GM18520 (cell line): ENCODE results near the gene MED12L.
A peak's percentile ranks its signal among the peaks of the same experiment; 100 is the strongest.
"Not testable (repeated sequence)": the region's sequence is repeated elsewhere in the genome, so short reads cannot be mapped to it uniquely, and the experiment has no call there.

Experiments used
- ATAC-seq: cut with Tn5 transposase; IDR thresholded peaks from one replicate; pipeline ENCODE4 v1.9.1; 2021; ENCODE audit not compliant: unreplicated experiment

MED12L gene

DNA sequence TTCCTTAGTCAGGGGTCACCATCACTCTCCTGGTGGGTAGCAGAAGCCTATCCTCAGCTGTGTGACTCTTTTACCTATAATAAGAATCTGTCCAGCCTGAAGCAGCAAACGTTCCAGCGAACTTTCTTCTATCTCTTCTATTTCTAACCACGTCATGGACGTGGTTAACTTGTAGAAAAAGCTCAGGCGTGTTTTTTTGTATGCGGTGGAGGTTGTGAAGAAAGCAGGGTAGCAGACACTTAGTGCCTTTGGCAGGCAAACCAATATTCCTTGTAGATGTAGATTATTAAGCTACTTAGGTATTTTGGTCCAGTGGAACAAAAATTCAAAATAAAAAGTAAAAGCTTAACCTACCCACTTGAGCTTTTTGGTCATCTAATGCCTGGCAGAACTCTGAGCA is 149.4 kb downstream of the MED12L start:
- no peak for ATAC-seq

DNA sequence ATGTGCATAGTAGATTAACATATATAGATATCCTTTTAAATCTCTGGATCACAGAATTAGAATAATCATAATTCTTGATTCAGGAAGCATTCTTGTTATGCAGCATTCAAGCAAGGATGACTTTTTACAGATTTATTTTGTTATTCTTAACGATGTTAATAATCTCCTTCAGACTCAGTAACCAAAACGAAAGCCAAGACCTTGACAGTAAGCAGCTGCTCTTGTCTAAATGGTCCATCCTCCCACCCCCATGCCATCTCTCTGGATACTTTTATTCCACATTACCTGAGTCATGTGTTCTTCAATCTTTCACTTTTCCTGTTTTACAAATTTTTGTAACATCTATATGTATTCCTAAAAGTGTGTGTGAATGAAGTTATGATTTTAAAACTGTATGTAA is 150.9 kb downstream of the MED12L start:
- ATAC-seq = no peak

DNA sequence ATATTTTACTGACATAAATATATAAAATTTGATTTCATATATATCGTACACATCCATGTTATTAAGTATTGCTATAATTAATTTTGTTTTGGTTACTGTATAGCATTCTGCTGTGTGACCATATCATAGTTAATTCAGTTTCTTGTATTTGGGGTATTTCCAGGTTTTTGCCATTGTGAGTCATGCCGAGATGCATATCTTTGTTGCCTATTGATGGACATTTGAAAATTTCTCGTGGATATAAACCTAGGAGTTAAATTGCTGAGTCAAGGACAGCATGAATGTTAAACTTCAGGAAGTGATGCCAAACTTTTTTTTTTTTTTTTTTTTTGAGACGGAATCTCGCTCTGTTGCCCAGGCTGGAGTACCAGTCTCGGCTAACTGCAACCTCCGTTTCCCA is 151.3 kb downstream of the MED12L start:
- ATAC-seq = no peak

DNA sequence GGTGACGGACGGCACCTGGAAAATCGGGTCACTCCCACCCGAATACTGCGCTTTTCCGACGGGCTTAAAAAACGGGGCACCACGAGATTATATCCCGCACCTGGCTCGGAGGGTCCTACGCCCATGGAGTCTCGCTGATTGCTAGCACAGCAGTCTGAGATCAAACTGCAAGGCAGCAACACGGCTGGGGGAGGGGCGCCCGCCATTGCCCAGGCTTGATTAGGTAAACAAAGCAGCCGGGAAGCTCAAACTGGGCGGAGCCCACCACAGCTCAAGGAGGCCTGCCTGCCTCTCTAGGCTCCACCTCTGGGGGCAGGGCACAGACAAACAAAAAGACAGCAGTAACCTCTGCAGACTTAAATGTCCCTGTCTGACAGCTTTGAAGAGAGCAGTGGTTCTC is 156.5 kb downstream of the MED12L start:
- ATAC-seq = not testable (repeated sequence)

DNA sequence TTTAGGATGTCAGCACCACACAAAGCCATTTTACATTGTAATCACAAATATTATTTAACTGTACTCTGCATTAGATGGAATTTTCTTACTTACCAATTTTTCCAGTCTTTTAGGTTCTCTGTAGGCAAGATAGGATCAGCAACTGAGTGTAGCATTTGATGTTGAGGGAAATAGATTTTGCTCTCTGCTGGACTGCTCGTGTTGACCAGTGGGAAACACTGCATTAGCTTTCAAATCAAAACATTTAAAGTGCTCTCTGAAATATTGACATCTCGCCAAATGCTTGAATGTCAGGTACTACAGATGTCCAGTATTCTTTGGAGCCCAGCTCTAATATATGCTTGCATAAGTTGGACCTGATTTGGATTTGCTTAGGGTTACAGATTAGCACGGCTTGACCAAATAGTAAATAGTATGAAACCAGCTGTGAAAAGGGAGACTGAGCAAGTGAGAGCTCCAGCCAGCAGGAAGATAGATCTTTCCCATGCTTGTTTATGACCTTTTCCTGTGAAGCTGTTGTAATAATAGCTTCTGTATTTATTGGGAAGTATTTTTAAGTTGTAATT is 163.4 kb downstream of the MED12L start:
- no peak for ATAC-seq

DNA sequence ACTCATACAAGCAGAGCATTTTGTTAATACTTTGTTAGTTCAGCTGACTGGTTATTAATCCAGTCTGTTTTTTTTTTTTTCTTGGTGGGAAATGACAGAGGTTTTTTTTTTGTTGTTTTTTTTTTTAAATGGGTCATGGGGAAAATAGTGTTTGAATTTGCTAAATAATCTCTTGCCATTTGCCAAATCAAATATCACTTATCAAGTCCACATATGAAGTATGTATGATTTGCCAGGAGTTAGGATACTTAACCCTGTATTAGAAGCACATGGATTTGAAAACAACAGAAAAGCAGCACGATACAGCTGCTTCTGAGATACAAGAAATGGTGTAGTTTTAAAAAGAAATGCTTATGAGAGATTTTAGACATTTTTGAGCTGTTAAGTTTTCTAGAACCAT is 171.3 kb downstream of the MED12L start:
- no peak for ATAC-seq

DNA sequence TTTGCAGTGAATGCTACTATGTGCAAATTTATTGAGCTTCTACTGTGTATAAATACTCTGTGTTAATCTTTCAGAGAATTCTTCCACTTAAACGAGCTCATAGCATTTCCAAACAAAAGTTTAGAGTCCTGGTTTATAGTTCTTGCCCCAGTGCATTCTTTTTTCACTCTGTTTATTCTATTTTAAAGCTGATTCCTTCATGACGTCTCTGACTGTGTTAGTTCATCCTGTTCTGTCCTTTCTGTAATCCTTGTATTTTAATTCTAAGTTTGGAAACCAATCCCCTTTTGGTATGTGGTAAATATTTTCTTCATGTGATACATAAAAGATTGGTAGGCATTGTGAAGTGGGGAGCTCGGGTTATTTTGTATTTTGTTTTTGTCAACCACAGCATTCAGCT is 174.2 kb downstream of the MED12L start:
- ATAC-seq = no peak

DNA sequence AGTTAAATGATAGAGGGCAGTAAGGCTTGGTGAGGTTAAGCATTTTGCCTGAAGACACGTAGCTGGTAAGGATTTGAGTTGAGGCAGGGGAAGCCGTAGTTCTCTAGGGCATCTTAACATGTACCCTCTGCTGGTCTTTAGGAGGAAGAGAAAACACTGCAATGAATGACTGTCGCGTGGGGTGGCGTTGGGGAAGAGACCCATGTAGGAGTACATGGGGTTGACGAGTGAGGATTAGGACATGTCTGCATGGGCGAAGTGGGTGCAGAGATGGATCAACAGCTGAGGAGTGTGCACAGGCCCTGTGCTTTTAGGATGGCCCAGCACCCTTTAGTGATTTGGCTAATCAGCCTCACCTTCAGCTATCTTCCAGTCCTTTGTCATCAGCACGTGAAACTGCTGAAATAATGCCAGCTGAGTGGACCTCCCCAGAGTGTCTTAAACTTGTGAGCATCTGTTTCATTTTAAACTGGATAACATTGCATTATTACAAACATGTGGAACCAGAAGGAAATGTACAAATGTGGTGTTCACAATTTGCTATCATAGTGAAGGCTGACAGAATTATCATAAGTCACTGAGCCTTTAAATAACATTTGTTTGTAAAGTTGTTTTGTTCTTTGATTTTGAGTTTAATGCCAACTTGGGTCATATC is 177.5 kb downstream of the MED12L start:
- ATAC-seq = no peak

DNA sequence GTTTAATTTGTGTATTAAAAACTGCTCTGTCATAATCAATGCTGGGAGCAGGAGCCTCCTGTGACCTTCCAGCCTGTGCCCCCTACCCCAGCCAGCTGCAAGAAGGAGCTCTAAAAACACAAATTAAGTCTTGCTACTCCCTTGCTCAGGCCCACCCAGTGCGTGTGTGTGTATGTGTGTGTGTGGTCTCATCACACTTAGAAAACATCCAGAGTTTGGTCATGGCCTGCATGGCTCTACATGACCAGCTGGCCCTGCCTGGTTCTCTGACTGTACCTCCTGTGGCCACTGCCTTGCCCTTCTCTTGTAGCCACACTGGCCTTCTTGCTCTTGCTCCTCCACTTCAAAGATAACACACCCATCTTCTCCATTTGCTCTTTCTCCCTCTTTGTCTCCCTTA is 179.1 kb downstream of the MED12L start:
- no peak for ATAC-seq

DNA sequence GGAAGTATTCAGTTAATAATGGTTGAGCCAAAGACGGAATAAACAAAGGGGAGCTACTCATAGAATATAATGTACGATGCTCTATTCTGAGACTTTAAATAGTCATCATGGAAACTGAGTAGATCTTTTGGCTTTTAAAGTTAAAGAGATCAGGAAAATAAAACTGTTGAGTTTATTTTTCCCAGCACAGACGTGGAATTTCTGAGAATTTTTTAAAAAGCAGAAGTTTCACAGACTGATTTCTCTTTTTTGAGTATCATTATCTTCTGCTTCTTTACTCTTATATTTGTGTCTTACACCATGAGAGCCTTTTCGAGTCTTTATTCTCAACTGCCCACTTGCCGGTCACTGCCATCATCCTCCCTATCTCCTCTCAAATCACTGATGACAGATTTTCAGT is 179.7 kb downstream of the MED12L start:
- no peak for ATAC-seq

DNA sequence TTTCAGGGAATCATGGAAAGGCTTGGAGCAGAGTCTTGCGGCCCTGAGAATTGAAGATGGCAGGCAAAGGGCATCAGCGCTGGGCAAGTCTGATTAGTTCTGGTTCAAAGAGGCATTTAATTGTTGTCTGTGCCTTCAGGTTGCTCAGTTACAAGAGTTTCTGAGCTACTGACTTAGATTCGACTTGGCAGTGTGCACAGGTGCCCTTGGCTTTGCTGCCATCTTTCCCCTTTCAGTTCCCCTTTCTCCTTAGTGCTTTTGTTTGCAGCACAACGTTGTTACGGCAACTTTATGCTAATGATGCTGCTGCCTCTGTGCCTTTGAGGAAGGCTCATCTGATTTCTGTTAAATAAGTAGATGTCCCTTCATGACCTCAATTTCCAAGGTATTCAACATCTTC is 180.4 kb downstream of the MED12L start:
- ATAC-seq = peak; percentile 97

DNA sequence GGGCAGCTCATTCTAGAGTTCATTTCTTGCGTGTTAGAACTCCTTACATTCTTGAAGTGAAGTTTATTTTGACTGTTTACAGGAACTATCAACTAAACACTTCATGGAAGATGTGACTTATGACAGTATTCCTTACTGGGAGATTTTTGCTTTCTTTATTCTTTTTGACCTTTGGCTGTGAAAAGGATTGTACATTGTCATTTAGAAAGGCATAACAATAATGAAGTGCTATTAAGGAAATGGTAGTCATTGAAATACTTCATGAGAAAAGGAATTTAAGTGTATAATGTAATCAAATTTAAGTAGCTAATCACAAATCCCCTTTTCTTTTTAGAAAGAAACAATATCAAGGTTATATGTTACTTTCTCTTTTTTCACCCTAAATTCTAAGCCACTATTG is 181.6 kb downstream of the MED12L start:
- no peak for ATAC-seq

DNA sequence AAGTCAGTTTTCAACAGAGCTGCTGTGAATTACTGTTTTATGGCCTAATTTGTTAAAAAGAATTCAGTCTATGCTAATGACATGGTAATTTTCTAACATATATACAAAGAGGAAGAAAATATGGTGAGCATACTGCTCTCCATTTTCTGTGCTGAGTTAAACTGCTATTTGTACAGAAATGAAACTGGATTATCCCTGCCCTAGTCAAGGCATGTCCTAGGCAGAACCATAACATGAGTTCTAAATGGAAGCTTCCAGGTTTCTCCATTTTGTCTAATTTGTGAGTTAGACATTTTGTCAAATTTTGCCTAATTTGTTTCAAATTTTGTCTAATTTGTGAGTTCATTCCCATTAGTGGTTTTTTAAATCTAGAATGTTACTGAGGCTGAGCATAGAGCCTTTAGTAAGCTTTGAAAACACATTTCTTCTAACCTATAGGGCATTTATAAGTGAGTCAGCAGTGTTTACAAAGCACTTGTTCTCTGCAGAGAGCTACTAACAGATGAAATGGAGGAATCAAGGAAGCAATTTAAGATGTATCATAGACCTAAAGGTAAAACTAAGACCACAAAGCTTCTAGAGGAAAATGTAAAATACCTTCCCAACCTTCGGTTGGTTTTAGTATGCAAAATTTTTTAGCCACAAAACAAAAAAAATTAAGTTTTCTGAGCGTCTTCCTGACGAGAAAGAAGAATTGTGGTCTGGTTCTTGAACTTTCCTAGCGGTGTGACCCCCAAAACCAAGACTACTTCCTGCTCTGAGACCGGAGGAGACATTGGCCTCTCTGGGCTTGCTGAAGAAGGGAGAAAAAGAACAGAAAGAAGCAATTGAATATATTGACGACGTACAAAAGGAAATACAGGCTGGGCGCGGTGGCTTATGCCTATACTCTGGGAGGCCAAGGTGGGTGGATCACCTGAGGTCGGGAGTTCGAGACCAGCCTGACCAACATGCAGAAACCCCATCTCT is 183.1 kb downstream of the MED12L start:
- ATAC-seq = no peak

DNA sequence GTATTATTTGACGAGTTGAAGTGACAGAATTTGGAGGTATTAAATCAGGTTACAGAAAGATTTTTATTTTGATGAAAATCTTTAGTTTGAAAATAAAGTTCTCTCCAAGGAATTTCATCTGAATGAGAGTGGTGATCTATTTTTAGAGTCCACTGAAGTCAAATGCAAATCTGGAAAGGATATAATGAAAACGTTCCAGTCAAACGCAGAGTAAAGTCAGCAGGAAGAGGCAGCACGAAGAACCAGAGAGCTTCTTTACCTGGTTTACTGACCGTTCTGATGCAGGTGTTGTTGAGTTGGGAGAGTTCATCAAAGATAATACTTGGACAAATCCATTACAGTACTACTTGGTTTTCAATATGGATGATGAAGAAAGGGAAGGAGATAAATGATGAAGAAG is 184.2 kb downstream of the MED12L start:
- ATAC-seq = no peak

DNA sequence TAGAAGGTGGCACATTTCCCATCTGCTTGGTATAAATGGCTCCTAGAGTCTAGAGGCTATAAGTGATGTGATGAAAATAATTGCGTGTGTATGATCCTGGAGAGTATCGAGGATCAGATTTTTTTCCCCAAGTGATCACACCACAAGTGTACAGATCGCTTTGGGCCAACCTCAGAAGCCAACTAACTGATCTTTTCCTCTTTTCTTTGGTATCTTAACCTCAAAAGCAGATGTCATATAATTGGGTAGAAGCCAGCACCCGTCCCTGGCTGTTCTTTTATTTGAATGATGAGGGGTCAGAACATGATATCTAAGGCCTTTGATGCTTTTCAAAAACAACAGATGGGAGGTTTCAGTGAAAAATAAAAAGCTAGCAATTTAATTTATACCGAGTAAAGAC is 189.6 kb downstream of the MED12L start:
- ATAC-seq = no peak

DNA sequence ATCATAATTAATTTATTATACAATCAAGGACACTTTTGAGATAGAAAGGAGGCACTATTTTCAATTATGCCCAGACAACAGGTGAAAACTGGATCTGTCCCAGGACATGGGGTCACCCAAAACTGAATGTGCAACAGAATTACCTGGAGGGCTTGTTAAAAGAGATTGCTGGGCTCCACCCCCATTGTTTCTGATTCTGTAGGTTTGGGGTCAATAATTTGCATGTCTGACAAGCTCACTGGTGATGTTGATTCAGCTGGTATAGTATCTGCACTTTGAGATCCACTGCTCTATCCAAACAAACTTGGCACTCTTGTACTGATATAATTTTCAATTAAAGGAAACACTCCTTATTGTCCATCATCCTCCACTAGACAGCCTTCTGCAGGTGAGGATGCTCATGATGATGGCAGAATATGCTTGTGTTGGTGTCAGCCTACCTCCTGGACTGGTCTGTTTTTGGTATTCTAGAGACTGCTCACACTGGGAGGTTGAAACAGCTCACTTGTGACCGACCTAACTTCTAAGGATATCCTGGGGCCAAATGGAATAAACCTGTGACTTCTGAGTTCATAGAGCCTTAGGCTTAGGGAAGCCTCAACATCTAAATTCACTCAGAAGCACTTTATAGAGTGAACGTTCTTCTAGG is 190.7 kb downstream of the MED12L start:
- ATAC-seq = no peak

DNA sequence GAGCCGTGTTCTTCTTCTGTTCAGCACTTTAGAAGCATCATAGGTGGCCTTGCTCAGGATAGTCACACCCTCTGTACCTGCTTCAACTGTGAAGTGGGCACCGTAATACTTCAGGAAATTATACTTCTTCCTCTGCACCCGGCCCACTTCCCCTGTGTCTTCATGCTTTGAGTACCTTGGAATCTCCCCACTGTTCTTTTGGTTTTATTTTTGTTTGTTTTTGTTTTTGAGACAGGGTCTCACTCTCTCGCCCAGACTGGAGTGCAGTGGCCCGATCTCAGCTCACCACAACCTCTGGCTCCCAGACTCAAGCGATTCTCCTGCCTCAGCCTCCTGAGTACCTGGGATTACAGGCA is 191.2 kb downstream of the MED12L start:
- no peak for ATAC-seq

DNA sequence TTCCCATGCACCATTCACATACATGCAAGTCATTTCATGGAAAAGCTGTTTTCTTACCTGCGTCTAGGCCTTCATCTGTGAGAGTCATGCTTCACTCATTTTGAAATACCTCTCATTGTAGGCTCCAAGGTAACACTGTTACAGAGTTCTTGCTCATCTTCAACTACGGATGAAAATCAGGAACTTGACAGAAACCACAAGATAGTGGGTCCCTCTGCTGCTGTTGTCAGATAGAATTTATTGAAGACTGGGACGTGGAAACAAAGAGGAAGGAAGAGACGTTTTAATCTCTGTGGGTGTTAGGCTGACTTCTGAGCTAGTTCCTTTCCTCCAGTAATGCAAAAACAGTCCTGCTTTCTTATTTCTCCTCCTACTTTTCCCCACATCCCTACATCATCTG is 192.8 kb downstream of the MED12L start, which contains the start of gene P2RY14:
Gene P2RY14, minus strand, starts transcription at position 313 of the 400 bp plus-strand sequence. CDS start 64,226 bp downstream, outside the sequence.
- no peak for ATAC-seq

DNA sequence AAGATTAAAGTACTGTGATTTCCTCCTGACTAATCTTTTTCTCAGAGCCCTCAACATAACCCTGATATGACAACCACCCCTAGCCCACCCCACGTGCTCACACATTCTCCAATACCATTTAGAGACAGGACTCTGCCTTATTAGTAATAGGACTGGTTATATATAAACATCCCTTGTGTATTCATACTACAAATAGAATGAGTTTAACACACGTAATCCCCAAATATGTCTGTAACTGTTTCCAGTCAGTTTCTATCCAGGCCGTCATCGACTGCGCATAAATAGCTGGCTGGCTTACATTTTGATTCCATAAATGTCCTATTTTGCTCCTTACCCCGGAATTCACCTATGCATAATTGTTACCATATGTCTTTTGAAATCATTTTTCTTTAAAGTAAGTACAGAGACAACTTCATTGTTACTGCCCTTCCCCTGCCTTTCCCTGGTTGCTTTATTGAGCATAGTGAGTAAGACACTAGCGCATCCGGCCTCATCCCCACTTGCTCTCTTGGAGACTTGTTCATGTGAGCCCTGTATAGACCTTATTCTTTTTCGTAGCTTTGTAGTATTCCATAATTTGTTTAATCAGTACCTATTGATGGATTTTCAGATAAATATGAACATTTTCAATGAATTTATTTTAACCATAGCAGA is 196.3 kb downstream of the MED12L start:
- ATAC-seq = no peak

DNA sequence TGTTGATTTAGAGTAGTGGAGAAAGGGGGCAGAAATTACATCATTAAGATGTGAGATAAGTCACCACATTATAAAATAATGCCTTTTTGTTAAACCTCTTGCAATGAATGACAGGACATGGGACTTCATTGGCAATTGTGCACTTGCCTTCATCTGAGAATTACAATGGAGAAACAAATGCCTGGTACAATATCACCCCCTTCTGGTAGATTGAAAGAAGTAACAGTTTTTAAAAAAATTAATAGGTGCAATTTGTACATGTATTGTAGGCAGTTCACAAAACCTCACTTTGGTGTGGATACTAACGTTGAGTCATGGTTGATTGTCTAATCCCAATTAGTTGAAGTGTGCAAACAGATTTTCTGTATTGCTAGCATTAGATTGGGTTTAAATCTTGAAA is 197.5 kb downstream of the MED12L start:
- no peak for ATAC-seq

DNA sequence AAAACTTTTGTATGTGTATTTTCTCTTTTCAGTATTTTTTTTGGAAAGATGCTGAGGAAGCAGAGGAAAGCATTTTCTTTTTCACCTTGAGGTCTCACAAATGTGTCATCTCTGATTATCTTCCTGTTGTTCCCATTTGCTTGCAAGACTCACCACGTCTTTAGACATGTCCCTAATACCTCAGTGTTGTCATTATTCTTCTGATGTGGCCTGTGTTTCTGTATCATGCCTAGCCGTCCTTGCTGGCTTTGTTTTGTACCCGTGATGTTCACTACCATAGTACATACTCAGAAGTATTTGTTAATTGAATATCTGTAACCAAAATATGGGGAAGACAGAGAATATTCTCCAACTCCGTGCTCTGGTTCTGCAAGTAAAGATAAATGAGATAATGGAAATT is 197.9 kb downstream of the MED12L start:
- no peak for ATAC-seq
